GM12878 (cell line): ENCODE data around the gene ADAMTSL3. TPM values are rescaled to one million over a fixed set of nuclear protein-coding genes. Genes with fewer than 3 reads are reported as not detected.

Experiments
- ATAC-seq: fragments of 200-7000 bp; cut with Tn5 transposase; 3 replicates; pipeline ENCODE4 v1.9.1; 2020; ENCODE audit warnings: mild to moderate bottlenecking, moderate library complexity
- BruUV-seq: library from RNA; stranded (reverse); fragments of 400-500 nt; replicated peaks from 2 replicates; lab custom pipeline; 2021; lab: Mats Ljungman, UMichigan
- CTCF ChIA-PET: fragments of 300-600 bp; sonication (Branson Sonifier 250); formaldehyde crosslinking; extraction: SDS; loops from one replicate; lab custom pipeline; 2021; ENCODE audit warnings: inconsistent platforms; lab: Yijun Ruan, JAX
- POLR2A ChIA-PET: fragments of 350-600 bp; formaldehyde crosslinking; extraction: SDS; loops from one replicate; lab custom pipeline; 2021; ENCODE audit warnings: inconsistent platforms; lab: Charles Lee
- RAD21 ChIA-PET: fragments of 300-600 bp; sonication (Branson Sonifier 250); formaldehyde crosslinking; loops from one replicate; lab custom pipeline; 2023; ENCODE audit warnings: antibody characterized with exemption; ENCODE audit not compliant: unreplicated experiment; lab: Charles Lee
- SMC1A ChIA-PET: fragments of 300-600 bp; sonication (Branson Sonifier 250); formaldehyde crosslinking; loops from one replicate; lab custom pipeline; 2023; ENCODE audit not compliant: unreplicated experiment, uncharacterized antibody; lab: Charles Lee
- DNase-seq: peaks from one replicate; pipeline ENCODE4 v3.0.0-alpha.2; 2011; ENCODE audit warnings: low read depth, low spot score
- FAIRE-seq: peaks from 3 replicates; lab custom pipeline; 2011; peaks lifted over from hg19 to GRCh38; lab: Jason Lieb, UNC
- H2AFZ ChIP-seq: 2 replicates; pipeline ENCODE4 v1.6.0; 2011; ENCODE audit warnings: low read depth, low read length, control low read depth; ENCODE audit not compliant: control insufficient read depth
- H3K27ac ChIP-seq: 2 replicates; pipeline ENCODE4 v1.5.1; 2011; ENCODE audit warnings: control low read depth; ENCODE audit not compliant: control insufficient read depth, insufficient read depth
- H3K27me3 ChIP-seq, 2 experiments: replicated peaks in 1 of 2; 2 replicates each; pipeline versions ENCODE4 v1.6.0 to v1.6.1; 2011; ENCODE audit warnings: low read length in 1 of 2; ENCODE audit not compliant: control insufficient read depth in 2 of 2, insufficient read depth in 2 of 2
- H3K36me3 ChIP-seq, 2 experiments: 2 replicates each; pipeline ENCODE4 v1.5.1; 2011; ENCODE audit warnings: low read length in 1 of 2; ENCODE audit not compliant: control insufficient read depth in 2 of 2, insufficient read depth in 2 of 2
- H3K4me1 ChIP-seq: 2 replicates; pipeline ENCODE4 v1.6.1; 2011; ENCODE audit warnings: mild to moderate bottlenecking, low read length, moderate library complexity, mixed read lengths; ENCODE audit not compliant: control insufficient read depth, insufficient read depth
- H3K4me2 ChIP-seq: 2 replicates; pipeline ENCODE4 v1.6.0; 2011; ENCODE audit warnings: control low read depth; ENCODE audit not compliant: control insufficient read depth, insufficient read depth
- H3K4me3 ChIP-seq: fragments of 200-600 bp; sonication (generic); 2 replicates; pipeline ENCODE4 v1.5.1; 2016
- H3K79me2 ChIP-seq: 2 replicates; pipeline ENCODE4 v1.6.0; 2011; ENCODE audit warnings: low read length; ENCODE audit not compliant: control insufficient read depth, insufficient read depth
- H3K9ac ChIP-seq: 2 replicates; pipeline ENCODE4 v1.8.0; 2011; ENCODE audit warnings: low read length, control low read depth, mixed read lengths; ENCODE audit not compliant: control insufficient read depth, insufficient read depth
- H3K9me3 ChIP-seq: replicated peaks from 3 replicates; pipeline ENCODE4 v1.5.1; 2011; ENCODE audit warnings: mild to moderate bottlenecking, low read length; ENCODE audit not compliant: control insufficient read depth, insufficient read depth
- H4K20me1 ChIP-seq: 2 replicates; pipeline ENCODE4 v1.6.0; 2011; ENCODE audit not compliant: control insufficient read depth, insufficient read depth
- ASH2L ChIP-seq: fragments of 300-600, 200-600 bp; sonication (generic); IDR thresholded peaks from 2 replicates; pipeline ENCODE4 v1.6.1; 2017; ENCODE audit warnings: low read depth, mild to moderate bottlenecking, borderline replicate concordance
- BHLHE40 ChIP-seq, 2 experiments: fragments of 450-650 bp in 1 of 2; IDR thresholded peaks; 2 replicates each; pipeline ENCODE4 v1.6.1; 2011 to 2017; ENCODE audit warnings: low read depth in 2 of 2, borderline replicate concordance in 1 of 2, improper control_type of control experiment in 1 of 2, low read length in 1 of 2, mild to moderate bottlenecking in 1 of 2
- CHD4 ChIP-seq: fragments of 200-600 bp; sonication (generic); IDR thresholded peaks from 2 replicates; pipeline ENCODE4 v1.6.1; 2016; ENCODE audit warnings: mild to moderate bottlenecking
- GATAD2B ChIP-seq: fragments of 450-650 bp; conservative IDR thresholded peaks from 2 replicates; pipeline ENCODE4 v1.6.1; 2017; ENCODE audit warnings: low read depth, mild to moderate bottlenecking, moderate library complexity
- HDAC6 ChIP-seq: fragments of 200-600 bp; sonication (generic); IDR thresholded peaks from one replicate; pipeline ENCODE4 v1.8.0; 2017; ENCODE audit warnings: antibody characterized with exemption; ENCODE audit not compliant: unreplicated experiment
- KAT2A ChIP-seq: conservative IDR thresholded peaks from 2 replicates; pipeline ENCODE4 v1.6.1; 2011; ENCODE audit warnings: low read depth, low read length; ENCODE audit not compliant: control insufficient read depth
- NFYB ChIP-seq: IDR thresholded peaks from 2 replicates; pipeline ENCODE4 v1.6.1; 2011; ENCODE audit warnings: low read depth, mild to moderate bottlenecking, low read length, improper control_type of control experiment, moderate library complexity; ENCODE audit not compliant: insufficient read depth
- NR2C1 ChIP-seq: fragments of 450-650 bp; IDR thresholded peaks from 2 replicates; pipeline ENCODE4 v1.6.1; 2017; ENCODE audit warnings: antibody characterized with exemption, mild to moderate bottlenecking, moderate library complexity
- POLR2A ChIP-seq: IDR thresholded peaks from 2 replicates; pipeline ENCODE4 v1.6.1; 2011; ENCODE audit warnings: low read depth, mild to moderate bottlenecking, low read length
- POU2F2 ChIP-seq: IDR thresholded peaks from 3 replicates; pipeline ENCODE4 v1.6.1; 2011; ENCODE audit warnings: low read depth, mild to moderate bottlenecking, low read length, borderline replicate concordance
- RBBP5 ChIP-seq: fragments of 200-600 bp; sonication (generic); conservative IDR thresholded peaks from 2 replicates; pipeline ENCODE4 v1.6.1; 2016
- SMAD1 ChIP-seq: fragments of 450-650 bp; IDR thresholded peaks from 2 replicates; pipeline ENCODE4 v1.6.1; 2018; ENCODE audit warnings: mild to moderate bottlenecking, low read depth; ENCODE audit not compliant: partially characterized antibody
- SMAD5 ChIP-seq: IDR thresholded peaks from 2 replicates; pipeline ENCODE4 v1.6.1; 2016; ENCODE audit warnings: antibody characterized with exemption, low read depth
- STAT3 ChIP-seq: IDR thresholded peaks from 2 replicates; pipeline ENCODE4 v1.6.1; 2011; ENCODE audit warnings: low read depth, low read length, improper control_type of control experiment
- ZNF217 ChIP-seq: fragments of 450-650 bp; IDR thresholded peaks from 2 replicates; pipeline ENCODE4 v1.6.1; 2017; ENCODE audit warnings: antibody characterized with exemption, mild to moderate bottlenecking
- ZNF24 ChIP-seq: fragments of 450-650 bp; IDR thresholded peaks from 2 replicates; pipeline ENCODE4 v1.6.1; 2017; ENCODE audit warnings: antibody characterized with exemption, mild to moderate bottlenecking
- ZSCAN29 ChIP-seq: fragments of 450-650 bp; IDR thresholded peaks from 2 replicates; pipeline ENCODE4 v1.6.1; 2017; ENCODE audit warnings: mild to moderate bottlenecking, moderate library complexity
- WGBS: methylation state at CpG from one replicate; pipeline ENCODE4 v1.1.6; 2016; ENCODE audit warnings: low lambda C conversion rate; ENCODE audit not compliant: insufficient replicate concordance, insufficient coverage; ENCODE audit errors: missing lambda C conversion rate; 5-methylcytosine and 5-hydroxymethylcytosine counted together
- in situ Hi-C: fragments of 300-500 bp; cut with MboI; formaldehyde crosslinking; loops from 9 replicates; pipeline ENCODE4 v1.14.3; 2018; ENCODE audit warnings: mixed read lengths
- intact Hi-C: fragments of 100-400 bp; cut with micrococcal nuclease; formaldehyde crosslinking; loops from one replicate; pipeline ENCODE4 v1.14.2; 2022; ENCODE audit not compliant: unreplicated experiment
- polyA plus RNA-seq, 11 experiments: library from polyadenylated mRNA; depleted of rRNA in 4 of 11; unstranded in 6 of 11; stranded (reverse) in 5 of 11; fragments of >200 nt; fragmentation: Nextera tagmentation in 4 of 11; fragmentation: Illumina TruSeq in 1 of 11; extraction: Ambion mirVana in 4 of 11; extraction: Trizol in 1 of 11; gene quantifications; 1 replicate in 1 of 11; 2 replicates in 10 of 11; pipeline versions ENCODE4 v1.2.1 to v1.2.3, GENCODE V29; 2011 to 2016; ENCODE audit warnings: inconsistent platforms in 2 of 11, missing spikeins in 2 of 11, low read depth in 1 of 11
- total RNA-seq, 4 experiments: library from RNA; depleted of rRNA in 3 of 4; stranded (reverse); fragments of >200 nt in 3 of 4; fragmentation: Illumina TruSeq in 1 of 4; extraction: Trizol in 1 of 4; gene quantifications; 2 replicates each; pipeline versions ENCODE4 v1.2.1 to v1.2.3, GENCODE V29; 2013 to 2021
- TF ChIP-seq, protein P1 (sequence below): IDR thresholded peaks from 2 replicates; pipeline ENCODE4 v1.6.1; 2012; ENCODE audit warnings: low read length, inconsistent platforms
- TF ChIP-seq, protein P2 (sequence below): fragments of 450-650 bp; IDR thresholded peaks from 2 replicates; pipeline ENCODE4 v1.6.1; 2017; ENCODE audit warnings: low read depth, mild to moderate bottlenecking, moderate library complexity

ADAMTSL3 gene
- total and polyA plus RNA-seq, 10 of the 15 experiments (the other 5 are each of a cell fraction or from before 2014, with no cell fraction given) = 0.01 to 0.28 (median 0.13) TPM

DNA sequence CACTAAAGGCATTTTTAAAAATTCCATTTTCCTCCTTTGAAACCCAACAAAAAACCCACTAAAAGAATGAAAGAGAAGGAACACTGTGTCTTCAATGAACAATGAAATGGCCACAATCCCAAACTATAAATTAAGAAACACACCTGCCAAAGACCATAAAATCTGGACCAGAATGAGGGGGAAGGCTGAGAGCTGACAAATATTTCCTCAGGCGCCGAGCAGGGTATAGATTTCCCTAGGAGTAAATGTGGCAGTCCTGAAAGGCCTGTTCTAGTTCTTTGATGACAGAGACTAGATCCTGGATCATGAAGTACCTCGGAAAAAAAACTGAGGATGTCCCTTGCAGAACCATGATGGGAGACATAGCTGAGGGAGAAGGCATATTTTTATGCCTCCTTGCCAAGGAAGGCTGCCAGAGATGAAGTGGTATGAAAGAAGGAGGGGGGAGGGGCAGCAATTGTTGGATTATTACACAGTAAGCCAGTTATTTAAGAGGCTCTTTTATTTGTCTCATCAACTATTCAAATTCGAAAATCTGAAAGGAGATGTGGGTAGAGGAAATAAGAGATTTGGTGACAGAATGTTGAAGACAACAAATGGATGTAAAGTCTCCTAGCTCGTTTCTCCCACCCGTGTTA is 306.4 kb downstream of the ADAMTSL3 start:
- no peak overlapping the region for H3K9ac ChIP-seq
- ChIA-PET SMC1A (interaction anchor here (0.9 to 2.7 kb wide), 3 partner anchors 14 to 33 kb away, joined by 3 to 8 read pairs (median 5); no protein-coding TSS in a partner anchor), RAD21 (no interaction called here), CTCF (interaction anchor here (1.2 to 2.7 kb wide), 3 partner anchors 14 to 124 kb away, joined by 3 to 8 read pairs (median 3); no protein-coding TSS in a partner anchor), POLR2A (no interaction called here)
- no peaks in the 10 kb centered on the region for H3K27me3 ChIP-seq
- DNase-seq (no peak), FAIRE-seq (no peak), ATAC-seq (no peak)
- in situ Hi-C loops = no loop called here
- WGBS = 70% methylated on average over 6 of the region's 6 CpGs
- peaks cover 13% of the 10 kb centered on the region for H3K4me1 ChIP-seq
- H3K79me2 ChIP-seq = no peaks in the 10 kb centered on the region
- intact Hi-C loops = no loop called here
- no peaks in the 10 kb centered on the region; the same call in 1 of the 3 replicates for H3K9me3 ChIP-seq
- H3K36me3 ChIP-seq = no peaks in the 10 kb centered on the region
- H2AFZ ChIP-seq = no peak overlapping the region
- H3K4me2 ChIP-seq = no peak overlapping the region
- no peak for TF ChIP-seq SMAD5
- TF ChIP-seq ZSCAN29 = no peak
- TF ChIP-seq HDAC6 = no peak
- no peak for TF ChIP-seq KAT2A
- TF ChIP-seq RBBP5 = no peak
- TF ChIP-seq ZNF24 = no peak
- TF ChIP-seq ZNF217 = no peak
- no peak for TF ChIP-seq ASH2L
- no peak for TF ChIP-seq CHD4
- TF ChIP-seq BHLHE40 (IDR thresholded peaks at IDR 0.05; ENCODE audit: borderline replicate concordance in 1 of 2, low read depth in 2 of 2, low read length in 1 of 2) = no peak
- TF ChIP-seq, protein P1, sequence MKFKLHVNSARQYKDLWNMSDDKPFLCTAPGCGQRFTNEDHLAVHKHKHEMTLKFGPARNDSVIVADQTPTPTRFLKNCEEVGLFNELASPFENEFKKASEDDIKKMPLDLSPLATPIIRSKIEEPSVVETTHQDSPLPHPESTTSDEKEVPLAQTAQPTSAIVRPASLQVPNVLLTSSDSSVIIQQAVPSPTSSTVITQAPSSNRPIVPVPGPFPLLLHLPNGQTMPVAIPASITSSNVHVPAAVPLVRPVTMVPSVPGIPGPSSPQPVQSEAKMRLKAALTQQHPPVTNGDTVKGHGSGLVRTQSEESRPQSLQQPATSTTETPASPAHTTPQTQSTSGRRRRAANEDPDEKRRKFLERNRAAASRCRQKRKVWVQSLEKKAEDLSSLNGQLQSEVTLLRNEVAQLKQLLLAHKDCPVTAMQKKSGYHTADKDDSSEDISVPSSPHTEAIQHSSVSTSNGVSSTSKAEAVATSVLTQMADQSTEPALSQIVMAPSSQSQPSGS = no peak
- TF ChIP-seq, protein P2, sequence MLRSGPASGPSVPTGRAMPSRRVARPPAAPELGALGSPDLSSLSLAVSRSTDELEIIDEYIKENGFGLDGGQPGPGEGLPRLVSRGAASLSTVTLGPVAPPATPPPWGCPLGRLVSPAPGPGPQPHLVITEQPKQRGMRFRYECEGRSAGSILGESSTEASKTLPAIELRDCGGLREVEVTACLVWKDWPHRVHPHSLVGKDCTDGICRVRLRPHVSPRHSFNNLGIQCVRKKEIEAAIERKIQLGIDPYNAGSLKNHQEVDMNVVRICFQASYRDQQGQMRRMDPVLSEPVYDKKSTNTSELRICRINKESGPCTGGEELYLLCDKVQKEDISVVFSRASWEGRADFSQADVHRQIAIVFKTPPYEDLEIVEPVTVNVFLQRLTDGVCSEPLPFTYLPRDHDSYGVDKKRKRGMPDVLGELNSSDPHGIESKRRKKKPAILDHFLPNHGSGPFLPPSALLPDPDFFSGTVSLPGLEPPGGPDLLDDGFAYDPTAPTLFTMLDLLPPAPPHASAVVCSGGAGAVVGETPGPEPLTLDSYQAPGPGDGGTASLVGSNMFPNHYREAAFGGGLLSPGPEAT = no peak
- TF ChIP-seq NR2C1 = no peak
- no peak for TF ChIP-seq STAT3
- TF ChIP-seq SMAD1 = no peak
- no peak for TF ChIP-seq NFYB
- no peak for TF ChIP-seq GATAD2B
- TF ChIP-seq POU2F2 = no peak
- no peak for TF ChIP-seq POLR2A
- H4K20me1 ChIP-seq = no peaks in the 10 kb centered on the region
- no peak overlapping the region for H3K27ac ChIP-seq
- H3K4me3 ChIP-seq = no peak overlapping the region
- no TSS peak for BruUV-seq
